ENCODE results near the gene MATN4. TPM values are rescaled to one million over a fixed set of nuclear protein-coding genes. Genes with fewer than 3 reads are reported as not detected.

Gene MATN4
- total RNA-seq, 4 donors from 2014 or later, result not detected

DNA sequence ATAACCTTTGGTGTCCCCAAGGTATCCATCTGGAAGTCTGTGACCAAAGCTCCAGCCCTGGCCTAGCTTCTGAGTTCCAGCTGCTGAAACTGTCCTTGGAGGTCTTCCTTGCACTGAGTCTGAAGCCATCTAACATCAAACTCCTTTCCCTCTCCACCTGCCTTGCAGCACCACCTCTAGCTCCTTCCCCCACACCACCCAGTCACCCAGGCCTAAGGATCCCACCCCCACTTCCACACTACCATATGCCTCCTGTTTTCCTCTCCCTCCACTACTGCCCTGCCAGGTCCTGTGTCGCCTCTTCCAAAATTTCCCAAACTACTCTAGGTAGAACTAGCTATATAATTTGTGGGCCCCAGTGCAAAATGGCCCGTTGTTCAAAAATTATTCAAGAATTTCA, 10.8 kb upstream of the MATN4 start:
- Histone ChIP-seq H3K36me3 (no peaks in the 10 kb centered on the region), H3K9me3 (no peaks in the 10 kb centered on the region), H3K4me3 (no peak overlapping the region), H3K4me1 (no peaks in the 10 kb centered on the region), H3K27me3 (peaks cover 9 to 17% (median 13%) of the 10 kb centered on the region in 3 donors), H3K27ac (no peak overlapping the region)
- DNase-seq, result no peak
- intact Hi-C loops (cut with DNase I; ENCODE audit: low total_unique reads) (loop anchor here (1.0 kb wide), 3 partner anchors 55 to 452 kb away; no protein-coding TSS in a partner anchor), in situ Hi-C loops (cut with MboI; ENCODE audit: low sequenced_read_pairs in 4 of 4) (loop anchor here in 2 of 4 donors (5.0 to 10.0 kb wide), 5 partner anchors 56 to 456 kb away; partner anchors contain the start of gene TP53TG5 (in 1 of the 2))
- TF ChIP-seq, protein P1, sequence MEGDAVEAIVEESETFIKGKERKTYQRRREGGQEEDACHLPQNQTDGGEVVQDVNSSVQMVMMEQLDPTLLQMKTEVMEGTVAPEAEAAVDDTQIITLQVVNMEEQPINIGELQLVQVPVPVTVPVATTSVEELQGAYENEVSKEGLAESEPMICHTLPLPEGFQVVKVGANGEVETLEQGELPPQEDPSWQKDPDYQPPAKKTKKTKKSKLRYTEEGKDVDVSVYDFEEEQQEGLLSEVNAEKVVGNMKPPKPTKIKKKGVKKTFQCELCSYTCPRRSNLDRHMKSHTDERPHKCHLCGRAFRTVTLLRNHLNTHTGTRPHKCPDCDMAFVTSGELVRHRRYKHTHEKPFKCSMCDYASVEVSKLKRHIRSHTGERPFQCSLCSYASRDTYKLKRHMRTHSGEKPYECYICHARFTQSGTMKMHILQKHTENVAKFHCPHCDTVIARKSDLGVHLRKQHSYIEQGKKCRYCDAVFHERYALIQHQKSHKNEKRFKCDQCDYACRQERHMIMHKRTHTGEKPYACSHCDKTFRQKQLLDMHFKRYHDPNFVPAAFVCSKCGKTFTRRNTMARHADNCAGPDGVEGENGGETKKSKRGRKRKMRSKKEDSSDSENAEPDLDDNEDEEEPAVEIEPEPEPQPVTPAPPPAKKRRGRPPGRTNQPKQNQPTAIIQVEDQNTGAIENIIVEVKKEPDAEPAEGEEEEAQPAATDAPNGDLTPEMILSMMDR (IDR thresholded peaks at IDR 0.05 in 4 of 5, conservative IDR thresholded peaks at IDR 0.05 in 1 of 5), result no peak
- no peak for TF ChIP-seq POLR2A (IDR thresholded peaks at IDR 0.05)
- no peak for ATAC-seq

GRCh38 chr20:45318386-45318939, 10.4 kb upstream of the MATN4 start:
- intact Hi-C loops (cut with DNase I; ENCODE audit: low total_unique reads), result no loop called here

GRCh38 chr20:45317826-45318225, 9.7 kb upstream of the MATN4 start:
- H3K27me3 ChIP-seq, result peaks cover 9 to 17% (median 13%) of the 10 kb centered on the region in 3 donors
- H3K4me3 ChIP-seq, result no peak overlapping the region
- no peaks in the 10 kb centered on the region for H3K4me1 ChIP-seq
- DNase-seq, result no peak
- H3K9me3 ChIP-seq, result no peaks in the 10 kb centered on the region
- in situ Hi-C loops (cut with MboI; ENCODE audit: low sequenced_read_pairs in 4 of 4) (loop anchor here in 2 of 4 donors (5.0 to 10.0 kb wide), 5 partner anchors 57 to 457 kb away; partner anchors contain the start of gene TP53TG5 (in 1 of the 2)), intact Hi-C loops (cut with DNase I; ENCODE audit: low total_unique reads) (no loop called here)
- no peak for TF ChIP-seq POLR2A (IDR thresholded peaks at IDR 0.05)
- TF ChIP-seq, protein P1 (IDR thresholded peaks at IDR 0.05 in 4 of 5, conservative IDR thresholded peaks at IDR 0.05 in 1 of 5), result no peak
- no peaks in the 10 kb centered on the region for H3K36me3 ChIP-seq
- ATAC-seq, result no peak
- no peak overlapping the region for H3K27ac ChIP-seq

More at GRCh38 chr20:45318386-45318939, 10.4 kb upstream of the MATN4 start:
- no peaks in the 10 kb centered on the region for H3K9me3 ChIP-seq
- no peak overlapping the region for H3K4me3 ChIP-seq
- DNase-seq, result no peak
- TF ChIP-seq, protein P1 (IDR thresholded peaks at IDR 0.05 in 4 of 5, conservative IDR thresholded peaks at IDR 0.05 in 1 of 5), result no peak
- TF ChIP-seq POLR2A (IDR thresholded peaks at IDR 0.05), result no peak
- H3K36me3 ChIP-seq, result no peaks in the 10 kb centered on the region
- no peaks in the 10 kb centered on the region for H3K4me1 ChIP-seq
- H3K27me3 ChIP-seq, result peaks cover 9 to 17% (median 13%) of the 10 kb centered on the region in 3 donors
- no peak for ATAC-seq
- in situ Hi-C loops (cut with MboI; ENCODE audit: low sequenced_read_pairs in 4 of 4), result loop anchor here in 2 of 4 donors (5.0 to 10.0 kb wide), 5 partner anchors 56 to 456 kb away; partner anchors contain the start of gene TP53TG5 (in 1 of the 2)
- H3K27ac ChIP-seq, result no peak overlapping the region

DNA sequence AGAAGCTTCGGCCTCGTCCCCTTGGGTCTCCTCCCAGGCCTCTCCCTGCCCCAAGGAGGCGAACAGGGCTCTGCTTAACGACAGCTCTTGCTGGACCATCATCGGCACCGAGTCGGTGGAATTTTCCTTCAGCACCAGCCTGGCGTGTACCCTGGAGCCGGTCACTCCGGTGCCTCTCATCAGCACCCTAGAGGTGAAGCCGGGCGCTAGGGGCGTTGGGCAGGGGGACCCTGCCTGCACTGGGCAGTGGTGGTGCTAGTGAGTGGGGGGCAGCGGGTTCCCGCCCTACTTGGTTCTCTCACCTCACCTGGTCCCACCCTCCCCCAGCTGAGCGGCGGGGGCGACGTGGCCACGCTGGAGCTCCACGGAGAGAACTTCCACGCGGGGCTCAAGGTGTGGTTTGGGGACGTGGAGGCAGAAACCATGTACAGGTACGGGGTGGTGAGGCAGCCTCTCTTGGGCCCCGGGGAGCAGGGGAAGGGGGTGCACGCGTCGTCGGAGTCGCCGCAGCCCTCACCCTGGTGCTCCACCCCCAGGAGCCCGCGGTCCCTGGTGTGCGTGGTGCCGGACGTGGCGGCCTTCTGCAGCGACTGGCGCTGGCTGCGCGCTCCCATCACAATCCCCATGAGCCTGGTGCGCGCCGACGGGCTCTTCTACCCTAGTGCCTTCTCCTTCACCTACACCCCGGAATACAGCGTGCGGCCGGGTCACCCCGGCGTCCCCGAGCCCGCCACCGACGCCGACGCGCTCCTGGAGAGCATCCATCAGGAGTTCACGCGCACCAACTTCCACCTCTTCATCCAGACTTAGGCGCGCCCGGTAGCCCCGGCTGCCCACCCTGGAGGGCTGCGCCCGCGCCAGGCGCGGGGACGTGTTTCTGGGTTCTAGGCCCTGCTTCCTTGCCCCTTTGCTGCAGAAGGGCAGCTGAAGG, 8.3 kb upstream of the MATN4 start:
- Histone ChIP-seq H3K36me3 (no peaks in the 10 kb centered on the region), H3K27ac (no peak overlapping the region), H3K9me3 (no peaks in the 10 kb centered on the region), H3K27me3 (peaks cover 9 to 17% (median 17%) of the 10 kb centered on the region in 3 donors), H3K4me1 (no peaks in the 10 kb centered on the region), H3K4me3 (no peak overlapping the region)
- TF ChIP-seq, protein P1 (IDR thresholded peaks at IDR 0.05 in 4 of 5, conservative IDR thresholded peaks at IDR 0.05 in 1 of 5), result no peak
- TF ChIP-seq POLR2A (IDR thresholded peaks at IDR 0.05), result no peak
- intact Hi-C loops (cut with DNase I; ENCODE audit: low total_unique reads) (no loop called here), in situ Hi-C loops (cut with MboI; ENCODE audit: low sequenced_read_pairs in 4 of 4) (loop anchor here in 2 of 4 donors (5.0 to 10.0 kb wide), 5 partner anchors 58 to 458 kb away; partner anchors contain the start of gene TP53TG5 (in 1 of the 2))
- ATAC-seq (no peak), DNase-seq (no peak)
